Activated B cell treated with CpG ODN at 0.5 μM for 24 hours (primary cell): ENCODE results near the gene ABCG4. TPM values are rescaled to one million over a fixed set of nuclear protein-coding genes. Genes with fewer than 3 reads are reported as not detected.

Source experiments
- ATAC-seq: fragments of 200-7000 bp; cut with Tn5 transposase; one replicate; pipeline ENCODE4 v1.10.0; 2021; ENCODE audit warnings: low read depth, mild to moderate bottlenecking, moderate library complexity
- CTCF ChIA-PET: fragments of 350-600 bp; sonication (Branson Sonifier 250); formaldehyde crosslinking; loops from one replicate; lab custom pipeline; 2021; ENCODE audit warnings: antibody characterized with exemption; lab: Charles Lee
- POLR2A ChIA-PET: fragments of 350-600 bp; sonication (Branson Sonifier 250); formaldehyde crosslinking; loops from one replicate; lab custom pipeline; 2021; ENCODE audit warnings: antibody characterized with exemption; lab: Charles Lee
- DNase-seq: peaks from one replicate; pipeline ENCODE4 v3.0.0; 2022
- H3K27ac Mint-ChIP-seq: one replicate; pipeline ENCODE4 v1.8.0; 2020; ENCODE audit warnings: mixed read lengths
- H3K27me3 Mint-ChIP-seq: one replicate; pipeline ENCODE4 v1.8.0; 2021; ENCODE audit warnings: mixed read lengths
- H3K36me3 Mint-ChIP-seq: one replicate; pipeline ENCODE4 v1.8.0; 2021; ENCODE audit warnings: low read depth, mixed read lengths
- H3K4me1 Mint-ChIP-seq: one replicate; pipeline ENCODE4 v1.8.0; 2021; ENCODE audit warnings: mixed read lengths
- H3K4me3 Mint-ChIP-seq: one replicate; pipeline ENCODE4 v1.8.0; 2020; ENCODE audit warnings: mild to moderate bottlenecking, mixed read lengths
- H3K9me3 Mint-ChIP-seq: one replicate; pipeline ENCODE4 v1.8.0; 2020; ENCODE audit warnings: mixed read lengths
- intact Hi-C: fragments of 100-400 bp; cut with micrococcal nuclease; formaldehyde crosslinking; loops from one replicate; pipeline ENCODE4 v1.15.1; 2024
- total RNA-seq: library from RNA; stranded (reverse); gene quantifications from 2 replicates; pipeline ENCODE4 v1.2.3, GENCODE V29; 2022
- TF ChIP-seq, protein P1 (sequence below): fragments of 200-600 bp; IDR thresholded peaks from one replicate; pipeline ENCODE4 v1.8.0; 2022; ENCODE audit warnings: antibody characterized with exemption, mild to moderate bottlenecking

ABCG4 gene
- total RNA-seq, 1 donor from 2014 or later: not detected

DNA sequence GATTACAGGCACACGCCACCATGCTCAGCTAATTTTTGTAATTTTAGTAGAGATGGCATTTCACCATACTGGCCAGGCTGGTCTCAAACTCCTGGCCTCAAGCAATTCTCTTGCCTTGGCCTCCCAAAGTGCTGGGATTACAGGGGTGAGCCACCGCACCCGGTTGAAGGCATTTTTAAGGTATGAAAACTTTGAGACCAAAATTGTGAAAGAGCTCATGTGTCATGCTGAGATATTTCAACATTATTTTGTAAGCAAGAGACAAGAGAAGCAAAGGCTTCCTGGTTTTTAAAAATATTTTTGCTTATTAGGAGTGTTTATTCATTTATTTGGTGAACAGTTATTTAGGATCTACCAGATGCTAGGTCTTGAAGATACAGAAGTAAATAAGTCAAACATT, 43.3 kb downstream of the ABCG4 start:
- DNase-seq (no peak), ATAC-seq (no peak)
- peaks cover 5% of the 10 kb centered on the region for H3K4me1 Mint-ChIP-seq
- intact Hi-C loops: no loop called here
- H3K4me3 Mint-ChIP-seq: no peak overlapping the region
- no peaks in the 10 kb centered on the region for H3K36me3 Mint-ChIP-seq
- H3K9me3 Mint-ChIP-seq: no peaks in the 10 kb centered on the region
- TF ChIP-seq, protein P1, sequence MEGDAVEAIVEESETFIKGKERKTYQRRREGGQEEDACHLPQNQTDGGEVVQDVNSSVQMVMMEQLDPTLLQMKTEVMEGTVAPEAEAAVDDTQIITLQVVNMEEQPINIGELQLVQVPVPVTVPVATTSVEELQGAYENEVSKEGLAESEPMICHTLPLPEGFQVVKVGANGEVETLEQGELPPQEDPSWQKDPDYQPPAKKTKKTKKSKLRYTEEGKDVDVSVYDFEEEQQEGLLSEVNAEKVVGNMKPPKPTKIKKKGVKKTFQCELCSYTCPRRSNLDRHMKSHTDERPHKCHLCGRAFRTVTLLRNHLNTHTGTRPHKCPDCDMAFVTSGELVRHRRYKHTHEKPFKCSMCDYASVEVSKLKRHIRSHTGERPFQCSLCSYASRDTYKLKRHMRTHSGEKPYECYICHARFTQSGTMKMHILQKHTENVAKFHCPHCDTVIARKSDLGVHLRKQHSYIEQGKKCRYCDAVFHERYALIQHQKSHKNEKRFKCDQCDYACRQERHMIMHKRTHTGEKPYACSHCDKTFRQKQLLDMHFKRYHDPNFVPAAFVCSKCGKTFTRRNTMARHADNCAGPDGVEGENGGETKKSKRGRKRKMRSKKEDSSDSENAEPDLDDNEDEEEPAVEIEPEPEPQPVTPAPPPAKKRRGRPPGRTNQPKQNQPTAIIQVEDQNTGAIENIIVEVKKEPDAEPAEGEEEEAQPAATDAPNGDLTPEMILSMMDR: no peak
- ChIA-PET POLR2A (no interaction called here), CTCF (interaction anchor here (1.5 kb wide), 1 partner anchor 107 kb away, joined by 5 read pairs; the partner anchor contains the start of gene HMBS)
- no peak overlapping the region for H3K27ac Mint-ChIP-seq
- H3K27me3 Mint-ChIP-seq: peaks cover 2% of the 10 kb centered on the region

GRCh38 chr11:119193001-119193400, 44.1 kb downstream of the ABCG4 start:
- intact Hi-C loops: no loop called here
- H3K9me3 Mint-ChIP-seq: no peaks in the 10 kb centered on the region
- no peaks in the 10 kb centered on the region for H3K27me3 Mint-ChIP-seq
- H3K27ac Mint-ChIP-seq: no peak overlapping the region
- no peaks in the 10 kb centered on the region for H3K36me3 Mint-ChIP-seq
- POLR2A ChIA-PET: no interaction called here
- CTCF ChIA-PET: interaction anchor here (1.3 kb wide), 1 partner anchor 24 kb away, joined by 4 read pairs; the partner anchor contains the start of gene NLRX1
- DNase-seq: no peak
- peaks cover 5% of the 10 kb centered on the region for H3K4me1 Mint-ChIP-seq
- no peak for ATAC-seq
- TF ChIP-seq, protein P1: no peak
- no peak overlapping the region for H3K4me3 Mint-ChIP-seq

DNA sequence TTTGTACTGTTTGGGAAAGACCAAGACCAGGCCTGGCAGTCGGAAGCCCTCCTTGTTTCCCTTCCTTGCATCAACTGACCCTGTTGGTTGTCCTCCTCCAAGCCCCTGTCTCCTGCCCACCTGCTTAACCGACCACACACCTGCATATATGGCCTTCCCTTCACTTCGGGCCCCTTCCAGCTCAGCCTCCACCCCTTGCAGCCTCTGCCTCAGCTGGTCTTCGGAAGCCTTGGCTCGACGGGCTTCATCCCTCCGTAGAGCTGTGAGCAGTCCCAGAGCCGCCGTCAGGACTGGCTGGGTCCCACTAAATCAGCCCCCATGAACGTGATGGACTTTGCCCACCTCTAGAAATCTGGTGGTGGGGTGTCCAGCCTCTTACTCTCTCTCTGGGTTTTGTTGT, 44.8 kb downstream of the ABCG4 start:
- no peak for DNase-seq
- Mint-ChIP-seq H3K36me3 (no peaks in the 10 kb centered on the region), H3K27ac (no peak overlapping the region), H3K4me1 (peaks cover 5% of the 10 kb centered on the region), H3K27me3 (no peaks in the 10 kb centered on the region), H3K4me3 (no peak overlapping the region), H3K9me3 (no peaks in the 10 kb centered on the region)
- ChIA-PET POLR2A (no interaction called here), CTCF (interaction anchor here (1.3 kb wide), 1 partner anchor 25 kb away, joined by 4 read pairs; the partner anchor contains the start of gene NLRX1)
- ATAC-seq: no peak
- TF ChIP-seq, protein P1: no peak
- intact Hi-C loops: no loop called here

DNA sequence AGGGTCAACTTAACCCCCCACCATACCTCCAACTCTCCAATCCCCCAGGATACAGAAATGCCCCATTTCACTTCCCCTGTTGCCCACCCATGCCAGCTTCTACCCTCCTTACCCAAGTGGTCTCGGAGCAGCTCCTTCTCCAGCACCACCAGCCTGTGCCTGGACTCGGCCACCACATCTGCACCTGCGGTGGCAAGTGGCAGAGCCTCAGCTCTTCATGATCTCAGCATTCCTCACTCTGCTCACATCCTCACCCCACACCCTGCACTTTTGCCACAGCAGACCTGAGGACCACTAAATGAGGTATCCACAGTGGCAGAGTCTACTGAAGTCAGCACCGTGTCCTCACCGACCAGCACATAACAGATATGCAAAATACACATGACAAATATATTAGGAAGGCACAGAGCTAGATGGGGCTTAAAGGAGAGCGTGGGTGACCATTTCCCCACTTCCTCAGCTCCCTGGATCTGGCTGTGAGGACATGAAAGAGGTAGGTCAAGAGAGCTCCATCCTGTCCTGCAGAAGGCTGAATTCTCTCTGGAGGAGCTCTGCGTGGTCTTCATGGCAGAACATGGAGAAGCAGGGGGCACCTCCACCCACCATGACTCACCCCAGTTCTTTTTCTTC, 46.1 kb downstream of the ABCG4 start:
- CTCF ChIA-PET: interaction anchor here (0.8 to 3.2 kb wide), 3 partner anchors 10 to 90 kb away, joined by 3 to 23 read pairs (median 4); partner anchors contain the start of genes NHERF4 and NLRX1
- ATAC-seq: no peak
- no peak for DNase-seq
- no peaks in the 10 kb centered on the region for H3K36me3 Mint-ChIP-seq
- H3K27me3 Mint-ChIP-seq: no peaks in the 10 kb centered on the region
- H3K4me3 Mint-ChIP-seq: no peak overlapping the region
- peaks cover 5% of the 10 kb centered on the region for H3K4me1 Mint-ChIP-seq
- POLR2A ChIA-PET: interaction anchor here (0.5 kb wide), 1 partner anchor 28 kb away, joined by 3 read pairs; no protein-coding TSS in a partner anchor
- TF ChIP-seq, protein P1: no peak
- H3K9me3 Mint-ChIP-seq: no peaks in the 10 kb centered on the region
- H3K27ac Mint-ChIP-seq: no peak overlapping the region
- intact Hi-C loops: loop anchor here (5.0 kb wide), 1 partner anchor 178 kb away; the partner anchor contains the start of genes RPS25 and TRAPPC4

DNA sequence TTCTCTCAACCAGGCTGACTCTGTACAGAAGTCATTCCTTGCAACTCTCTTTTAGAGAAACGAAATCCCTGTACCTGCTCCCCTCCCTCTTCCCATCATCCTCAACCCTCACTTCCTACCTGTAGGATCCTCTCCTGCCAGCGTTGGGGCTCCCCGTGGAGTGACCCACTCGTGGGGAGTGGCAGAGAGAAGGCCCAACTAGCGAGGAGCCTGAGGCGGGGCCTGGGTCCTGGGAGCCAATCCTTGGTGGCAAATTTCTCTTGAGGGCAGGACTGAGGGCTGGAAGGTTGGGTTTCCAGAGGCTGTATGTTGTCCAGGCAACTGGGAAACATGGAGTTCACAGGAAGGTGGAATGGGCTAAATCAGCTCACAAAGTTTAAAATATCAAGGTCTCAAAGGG, 46.8 kb downstream of the ABCG4 start:
- ChIA-PET CTCF (interaction anchor here (0.9 to 3.2 kb wide), 6 partner anchors 20 to 128 kb away, joined by 4 to 23 read pairs (median 5); partner anchors contain the start of genes HINFP, NLRX1 and VPS11), POLR2A (interaction anchor here (1.2 kb wide), 1 partner anchor 27 kb away, joined by 6 read pairs; the partner anchor contains the start of gene NLRX1)
- H3K27me3 Mint-ChIP-seq: no peaks in the 10 kb centered on the region
- H3K4me3 Mint-ChIP-seq: no peak overlapping the region
- TF ChIP-seq, protein P1: no peak
- H3K27ac Mint-ChIP-seq: no peak overlapping the region
- no peaks in the 10 kb centered on the region for H3K9me3 Mint-ChIP-seq
- DNase-seq: no peak
- H3K36me3 Mint-ChIP-seq: no peaks in the 10 kb centered on the region
- H3K4me1 Mint-ChIP-seq: peaks cover 5% of the 10 kb centered on the region
- intact Hi-C loops: loop anchor here (2.0 to 5.0 kb wide), 4 partner anchors 131 to 289 kb away; partner anchors contain the start of genes HYOU1, RPS25 and TRAPPC4
- ATAC-seq: no peak
